Measurements from ENCODE around the gene LRP8.

The LRP8 gene

GRCh38 chr1:53262000-53262399, 65.9 kb downstream of the LRP8 start:
- H3K27ac ChIP-seq, result no peak overlapping the region
- TF ChIP-seq ZFX (IDR thresholded peaks at IDR 0.05) (no peak), CTCF (conservative IDR thresholded peaks at IDR 0.05) (no peak)

GRCh38 chr1:53260631-53261247, 67.1 kb downstream of the LRP8 start:
- no peak for TF ChIP-seq CTCF (conservative IDR thresholded peaks at IDR 0.05)
- no peak for TF ChIP-seq ZFX (IDR thresholded peaks at IDR 0.05)
- H3K27ac ChIP-seq, result no peak overlapping the region

- TF ChIP-seq CTCF (conservative IDR thresholded peaks at IDR 0.05) (no peak), ZFX (IDR thresholded peaks at IDR 0.05) (no peak)
- no peak overlapping the region for H3K27ac ChIP-seq
These were observed 67.9 kb downstream of the LRP8 start for GRCh38 chr1:53259932-53260331.

- TF ChIP-seq ZFX (IDR thresholded peaks at IDR 0.05) (no peak), CTCF (conservative IDR thresholded peaks at IDR 0.05) (no peak)
These were observed 69.7 kb downstream of the LRP8 start for GRCh38 chr1:53258216-53258615.

GRCh38 chr1:53257454-53258081, 70.3 kb downstream of the LRP8 start:
- no peak overlapping the region for H3K27ac ChIP-seq

More at GRCh38 chr1:53258216-53258615, 69.7 kb downstream of the LRP8 start:
- no peak overlapping the region for H3K27ac ChIP-seq

GRCh38 chr1:53256511-53257453, 71.1 kb downstream of the LRP8 start:
- TF ChIP-seq ZFX (IDR thresholded peaks at IDR 0.05) (no peak), CTCF (conservative IDR thresholded peaks at IDR 0.05) (no peak)
- H3K27ac ChIP-seq, result no peak overlapping the region

More at GRCh38 chr1:53257454-53258081, 70.3 kb downstream of the LRP8 start:
- TF ChIP-seq ZFX (IDR thresholded peaks at IDR 0.05) (no peak), CTCF (conservative IDR thresholded peaks at IDR 0.05) (no peak)

- no peak overlapping the region for H3K27ac ChIP-seq
These were observed 72.8 kb downstream of the LRP8 start for GRCh38 chr1:53255031-53255430.

More at GRCh38 chr1:53255031-53255430, 72.8 kb downstream of the LRP8 start:
- TF ChIP-seq CTCF (conservative IDR thresholded peaks at IDR 0.05) (no peak; the same call in 1 of the 2 replicates), ZFX (IDR thresholded peaks at IDR 0.05) (no peak)
